Measurements from ENCODE around the gene PTPN7.
"Not testable (repeated sequence)": the region's sequence is repeated elsewhere in the genome, so short reads cannot be mapped to it uniquely, and the experiment has no call there.

Gene PTPN7

GRCh38 chr1:202171292-202172014 is 11.1 kb upstream of the PTPN7 start:
- TF ChIP-seq POLR2A (IDR thresholded peaks at IDR 0.05; ENCODE audit: extremely low read depth, insufficient read length) (no peak), CTCF (IDR thresholded peaks at IDR 0.05; ENCODE audit: low read depth, low read length) (no peak), MYC (IDR thresholded peaks at IDR 0.05; ENCODE audit: low read depth, low read length) (no peak), MAX (IDR thresholded peaks at IDR 0.05; ENCODE audit: low read depth, low read length) (no peak)
- H3K4me3 ChIP-seq (ENCODE audit: low read depth, low read length): no peak overlapping the region
- no peak for DNase-seq (ENCODE audit: low read depth)

GRCh38 chr1:202170726-202171125 is 10.3 kb upstream of the PTPN7 start:
- TF ChIP-seq POLR2A (IDR thresholded peaks at IDR 0.05; ENCODE audit: extremely low read depth, insufficient read length) (no peak), CTCF (IDR thresholded peaks at IDR 0.05; ENCODE audit: low read depth, low read length) (peak; percentile 3)
- H3K4me3 ChIP-seq (ENCODE audit: low read depth, low read length): no peak overlapping the region
- peak; percentile 37 for DNase-seq (ENCODE audit: low read depth)

GRCh38 chr1:202168861-202169260 is 8.5 kb upstream of the PTPN7 start:
- DNase-seq (ENCODE audit: low read depth): no peak
- no peak overlapping the region for H3K4me3 ChIP-seq (ENCODE audit: low read depth, low read length)
- TF ChIP-seq MYC (IDR thresholded peaks at IDR 0.05; ENCODE audit: low read depth, low read length): no peak
- no peak for TF ChIP-seq MAX (IDR thresholded peaks at IDR 0.05; ENCODE audit: low read depth, low read length)
- TF ChIP-seq CTCF (IDR thresholded peaks at IDR 0.05; ENCODE audit: low read depth, low read length): no peak
- TF ChIP-seq POLR2A (IDR thresholded peaks at IDR 0.05; ENCODE audit: extremely low read depth, insufficient read length): no peak

- TF ChIP-seq MAX (IDR thresholded peaks at IDR 0.05; ENCODE audit: low read depth, low read length) (no peak), POLR2A (IDR thresholded peaks at IDR 0.05; ENCODE audit: extremely low read depth, insufficient read length) (no peak), MYC (IDR thresholded peaks at IDR 0.05; ENCODE audit: low read depth, low read length) (no peak), CTCF (IDR thresholded peaks at IDR 0.05; ENCODE audit: low read depth, low read length) (no peak)
- DNase-seq (ENCODE audit: low read depth): no peak
- H3K4me3 ChIP-seq (ENCODE audit: low read depth, low read length): no peak overlapping the region
Observed at GRCh38 chr1:202167708-202168415, 7.5 kb upstream of the PTPN7 start.

- not testable (repeated sequence) for H3K4me3 ChIP-seq (ENCODE audit: low read depth, low read length); DNase-seq (ENCODE audit: low read depth)
Observed at GRCh38 chr1:202167054-202167453, 6.7 kb upstream of the PTPN7 start.

- TF ChIP-seq POLR2A (IDR thresholded peaks at IDR 0.05; ENCODE audit: extremely low read depth, insufficient read length) (no peak), CTCF (IDR thresholded peaks at IDR 0.05; ENCODE audit: low read depth, low read length) (no peak), MYC (IDR thresholded peaks at IDR 0.05; ENCODE audit: low read depth, low read length) (no peak), MAX (IDR thresholded peaks at IDR 0.05; ENCODE audit: low read depth, low read length) (no peak)
- DNase-seq (ENCODE audit: low read depth): no peak
- no peak overlapping the region for H3K4me3 ChIP-seq (ENCODE audit: low read depth, low read length)
Observed at GRCh38 chr1:202165942-202166843, 5.8 kb upstream of the PTPN7 start.
